MM.1S (cell line): ENCODE data around the gene DPH7.
"Not testable (repeated sequence)": the region's sequence is repeated elsewhere in the genome, so short reads cannot be mapped to it uniquely, and the experiment has no call there.

Source experiments
- DNase-seq: peaks from one replicate; pipeline ENCODE4 v3.0.0-alpha.2; 2015
- H2AFZ ChIP-seq: fragments of 300-600 bp; sonication (generic); 2 replicates; pipeline ENCODE4 v1.6.0; 2016; ENCODE audit warnings: antibody characterized with exemption, low read length
- H3F3A ChIP-seq: fragments of 300-600 bp; sonication (generic); 2 replicates; pipeline ENCODE4 v1.6.1; 2016; ENCODE audit warnings: mild to moderate bottlenecking, antibody characterized with exemption, low read length, moderate library complexity, mixed read lengths; ENCODE audit not compliant: insufficient read depth
- H3K27ac ChIP-seq: fragments of 300-600 bp; sonication (generic); 2 replicates; pipeline ENCODE4 v1.5.1; 2016; ENCODE audit warnings: mild to moderate bottlenecking, low read length
- H3K27me3 ChIP-seq: fragments of 300-600 bp; sonication (generic); replicated peaks from 2 replicates; pipeline ENCODE4 v1.6.0; 2016; ENCODE audit warnings: low read length; ENCODE audit not compliant: insufficient read depth
- H3K36me3 ChIP-seq: fragments of 300-600 bp; sonication (generic); replicated peaks from 2 replicates; pipeline ENCODE4 v1.6.1; 2016; ENCODE audit warnings: mild to moderate bottlenecking, low read length, mixed read lengths; ENCODE audit not compliant: insufficient read depth
- H3K4me1 ChIP-seq: fragments of 300-600 bp; sonication (generic); 2 replicates; pipeline ENCODE4 v1.6.1; 2016; ENCODE audit warnings: low read length, mixed read lengths
- H3K4me2 ChIP-seq: fragments of 300-600 bp; sonication (generic); 2 replicates; pipeline ENCODE4 v1.6.0; 2016; ENCODE audit warnings: low read depth, low read length
- H3K4me3 ChIP-seq: fragments of 300-600 bp; sonication (generic); 2 replicates; pipeline ENCODE4 v1.5.1; 2016; ENCODE audit warnings: low read length, mixed read lengths
- H3K79me2 ChIP-seq: fragments of 300-600 bp; sonication (generic); 2 replicates; pipeline ENCODE4 v1.6.1; 2016; ENCODE audit warnings: mixed run types, low read length, mixed read lengths
- H3K9ac ChIP-seq: fragments of 300-600 bp; sonication (generic); 2 replicates; pipeline ENCODE4 v1.6.1; 2016; ENCODE audit warnings: low read length, mixed read lengths
- H3K9me2 ChIP-seq: fragments of 300-600 bp; sonication (generic); replicated peaks from 2 replicates; pipeline ENCODE4 v1.6.1; 2016; ENCODE audit warnings: mild to moderate bottlenecking, low read length, mixed read lengths; ENCODE audit not compliant: insufficient read depth
- H3K9me3 ChIP-seq: fragments of 300-600 bp; sonication (generic); replicated peaks from 2 replicates; pipeline ENCODE4 v1.6.1; 2016; ENCODE audit warnings: mild to moderate bottlenecking, low read length, mixed read lengths; ENCODE audit not compliant: insufficient read depth
- H4K20me1 ChIP-seq: fragments of 300-600 bp; sonication (generic); 2 replicates; pipeline ENCODE4 v1.6.1; 2016; ENCODE audit warnings: mild to moderate bottlenecking, low read length, moderate library complexity, mixed read lengths; ENCODE audit not compliant: insufficient read depth
- EZH2 ChIP-seq: fragments of 300-600 bp; sonication (generic); optimal IDR thresholded peaks from 2 replicates; pipeline ENCODE3; 2017; ENCODE audit warnings: low read depth, mild to moderate bottlenecking, antibody characterized with exemption, low read length, mixed read lengths
- EZH2phosphoT487 ChIP-seq: fragments of 300-600 bp; sonication (generic); IDR thresholded peaks from 2 replicates; pipeline ENCODE4 v1.6.1; 2018; ENCODE audit warnings: antibody characterized with exemption, low read length
- TF ChIP-seq, protein P1 (sequence below): fragments of 300-600 bp; sonication (generic); IDR thresholded peaks from 2 replicates; pipeline ENCODE4 v1.5.1; 2016; ENCODE audit warnings: antibody characterized with exemption, low read length, mixed read lengths

DPH7 gene

DNA sequence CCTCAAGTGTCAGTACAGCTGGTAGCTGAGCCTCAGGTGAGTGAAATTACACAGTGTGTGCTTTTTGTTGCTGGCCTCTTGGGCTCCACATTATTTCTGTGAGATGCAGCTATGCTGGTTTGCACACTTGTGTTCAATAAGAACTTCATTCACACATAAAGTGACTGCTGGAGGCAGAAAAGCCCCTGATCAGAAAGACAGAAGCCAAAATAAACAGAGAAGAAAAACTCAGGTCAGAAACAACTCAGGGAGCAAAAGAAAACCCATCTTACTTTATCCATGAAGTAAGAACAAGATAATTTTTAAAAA is 43.7 kb downstream of the DPH7 start:
- H3K9ac ChIP-seq = no peak overlapping the region
- H2AFZ ChIP-seq = peak overlapping the region; percentile 91
- no peaks in the 10 kb centered on the region for H4K20me1 ChIP-seq
- H3K4me1 ChIP-seq = peaks cover 9% of the 10 kb centered on the region; the same call in 1 of the 2 replicates
- H3F3A ChIP-seq = no peaks in the 10 kb centered on the region
- H3K4me2 ChIP-seq = peak overlapping the region; percentile 77; the same call in 1 of the 2 replicates
- H3K27ac ChIP-seq = no peak overlapping the region; the same call in 1 of the 2 replicates
- no peaks in the 10 kb centered on the region for H3K9me3 ChIP-seq
- no peak overlapping the region for H3K4me3 ChIP-seq
- TF ChIP-seq EZH2 (no peak), EZH2phosphoT487 (no peak)
- TF ChIP-seq, protein P1, sequence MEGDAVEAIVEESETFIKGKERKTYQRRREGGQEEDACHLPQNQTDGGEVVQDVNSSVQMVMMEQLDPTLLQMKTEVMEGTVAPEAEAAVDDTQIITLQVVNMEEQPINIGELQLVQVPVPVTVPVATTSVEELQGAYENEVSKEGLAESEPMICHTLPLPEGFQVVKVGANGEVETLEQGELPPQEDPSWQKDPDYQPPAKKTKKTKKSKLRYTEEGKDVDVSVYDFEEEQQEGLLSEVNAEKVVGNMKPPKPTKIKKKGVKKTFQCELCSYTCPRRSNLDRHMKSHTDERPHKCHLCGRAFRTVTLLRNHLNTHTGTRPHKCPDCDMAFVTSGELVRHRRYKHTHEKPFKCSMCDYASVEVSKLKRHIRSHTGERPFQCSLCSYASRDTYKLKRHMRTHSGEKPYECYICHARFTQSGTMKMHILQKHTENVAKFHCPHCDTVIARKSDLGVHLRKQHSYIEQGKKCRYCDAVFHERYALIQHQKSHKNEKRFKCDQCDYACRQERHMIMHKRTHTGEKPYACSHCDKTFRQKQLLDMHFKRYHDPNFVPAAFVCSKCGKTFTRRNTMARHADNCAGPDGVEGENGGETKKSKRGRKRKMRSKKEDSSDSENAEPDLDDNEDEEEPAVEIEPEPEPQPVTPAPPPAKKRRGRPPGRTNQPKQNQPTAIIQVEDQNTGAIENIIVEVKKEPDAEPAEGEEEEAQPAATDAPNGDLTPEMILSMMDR = no peak
- no peak for DNase-seq
- H3K9me2 ChIP-seq = no peaks in the 10 kb centered on the region
- no peaks in the 10 kb centered on the region for H3K36me3 ChIP-seq
- H3K79me2 ChIP-seq = no peaks in the 10 kb centered on the region
- H3K27me3 ChIP-seq = peaks cover 1% of the 10 kb centered on the region; the same call in 1 of the 2 replicates

DNA sequence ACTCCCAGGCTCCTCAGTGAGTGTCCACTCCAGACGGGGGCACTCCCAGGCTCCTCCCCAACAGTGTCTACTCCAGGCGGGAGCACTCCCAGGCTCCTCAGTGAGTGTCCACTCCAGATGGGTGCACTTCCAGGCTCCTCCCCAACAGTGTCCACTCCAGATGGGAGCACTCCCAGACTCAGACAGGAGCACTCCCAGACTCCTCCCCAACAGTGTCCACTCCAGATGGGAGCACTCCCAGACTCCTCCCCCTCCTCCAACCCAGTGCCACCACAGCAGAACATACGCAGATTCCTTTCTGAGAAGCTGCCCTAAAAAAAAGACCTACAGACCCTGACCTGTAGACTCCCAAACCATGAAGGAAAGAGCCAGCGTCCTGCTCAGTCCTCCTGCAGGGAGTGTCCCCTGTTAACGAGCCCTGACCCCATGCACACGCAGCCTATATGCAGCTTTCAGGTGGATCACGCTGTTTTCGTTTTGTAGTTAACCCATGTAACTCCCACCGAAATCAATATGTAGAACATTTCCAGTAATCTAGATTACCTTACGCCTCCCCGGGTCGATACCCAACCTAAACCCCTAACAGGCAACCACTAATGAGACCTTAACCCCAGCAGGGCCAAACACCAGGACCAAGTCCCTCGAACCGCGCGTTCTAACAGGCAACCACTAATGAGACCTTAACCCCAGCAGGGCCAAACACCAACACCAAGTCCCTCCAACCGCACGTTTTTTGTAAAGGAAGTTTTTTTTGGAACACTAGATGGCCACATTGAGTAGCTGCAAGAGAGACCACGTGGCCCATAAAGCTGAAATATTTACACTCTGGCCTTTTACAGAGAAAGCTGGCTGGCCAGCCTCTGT is 44.2 kb downstream of the DPH7 start:
- Histone ChIP-seq H3K36me3 (no peaks in the 10 kb centered on the region), H3K79me2 (no peaks in the 10 kb centered on the region), H4K20me1 (no peaks in the 10 kb centered on the region), H3K9me2 (no peaks in the 10 kb centered on the region), H3K27ac (no peak overlapping the region; the same call in 1 of the 2 replicates), H2AFZ (peak overlapping the region; percentile 91), H3K27me3 (no peaks in the 10 kb centered on the region), H3K9me3 (no peaks in the 10 kb centered on the region), H3K4me3 (peak overlapping the region; percentile 45; the same call in 1 of the 2 replicates), H3K9ac (peak overlapping the region; percentile 17; the same call in 1 of the 2 replicates), H3F3A (no peaks in the 10 kb centered on the region), H3K4me2 (peak overlapping the region; percentile 77), H3K4me1 (peaks cover 9% of the 10 kb centered on the region; the same call in 1 of the 2 replicates)
- TF ChIP-seq EZH2 (no peak), EZH2phosphoT487 (no peak)
- TF ChIP-seq, protein P1 = peak; percentile 78
- peak; percentile 81 for DNase-seq

DNA sequence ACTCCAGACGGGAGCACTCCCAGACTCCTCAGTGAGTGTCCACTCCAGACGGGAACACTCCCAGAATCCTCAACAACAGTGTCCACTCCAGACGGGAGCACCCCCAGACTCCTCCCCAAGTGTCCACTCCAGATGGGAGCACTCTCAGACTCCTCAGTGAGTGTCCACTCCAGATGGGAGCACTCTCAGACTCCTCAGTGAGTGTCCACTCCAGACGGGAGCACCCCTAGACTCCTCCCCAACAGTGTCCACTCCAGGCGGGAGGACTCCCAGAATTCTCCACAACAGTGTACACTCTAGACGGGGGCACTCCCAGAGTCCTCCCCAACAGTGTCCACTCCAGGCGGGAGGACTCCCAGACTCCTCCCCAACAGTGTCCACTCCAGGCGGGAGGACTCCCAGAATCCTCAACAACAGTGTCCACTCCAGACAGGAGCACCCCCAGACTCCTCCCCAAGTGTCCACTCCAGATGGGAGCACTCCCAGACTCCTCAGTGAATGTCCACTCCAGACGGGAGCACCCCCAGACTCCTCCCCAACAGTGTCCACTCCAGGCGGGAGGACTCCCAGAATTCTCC is 45.7 kb downstream of the DPH7 start:
- H3K27me3 ChIP-seq, H3F3A ChIP-seq, H3K4me3 ChIP-seq, H3K36me3 ChIP-seq, H3K4me1 ChIP-seq, H3K4me2 ChIP-seq, H3K9me2 ChIP-seq, H3K9ac ChIP-seq, H3K9me3 ChIP-seq, DNase-seq, H2AFZ ChIP-seq, H3K79me2 ChIP-seq, H4K20me1 ChIP-seq, H3K27ac ChIP-seq: not testable (repeated sequence)
